ENCODE data around the gene PMM2.
"Not testable (repeated sequence)": the region's sequence is repeated elsewhere in the genome, so short reads cannot be mapped to it uniquely, and the experiment has no call there.

The PMM2 gene

DNA sequence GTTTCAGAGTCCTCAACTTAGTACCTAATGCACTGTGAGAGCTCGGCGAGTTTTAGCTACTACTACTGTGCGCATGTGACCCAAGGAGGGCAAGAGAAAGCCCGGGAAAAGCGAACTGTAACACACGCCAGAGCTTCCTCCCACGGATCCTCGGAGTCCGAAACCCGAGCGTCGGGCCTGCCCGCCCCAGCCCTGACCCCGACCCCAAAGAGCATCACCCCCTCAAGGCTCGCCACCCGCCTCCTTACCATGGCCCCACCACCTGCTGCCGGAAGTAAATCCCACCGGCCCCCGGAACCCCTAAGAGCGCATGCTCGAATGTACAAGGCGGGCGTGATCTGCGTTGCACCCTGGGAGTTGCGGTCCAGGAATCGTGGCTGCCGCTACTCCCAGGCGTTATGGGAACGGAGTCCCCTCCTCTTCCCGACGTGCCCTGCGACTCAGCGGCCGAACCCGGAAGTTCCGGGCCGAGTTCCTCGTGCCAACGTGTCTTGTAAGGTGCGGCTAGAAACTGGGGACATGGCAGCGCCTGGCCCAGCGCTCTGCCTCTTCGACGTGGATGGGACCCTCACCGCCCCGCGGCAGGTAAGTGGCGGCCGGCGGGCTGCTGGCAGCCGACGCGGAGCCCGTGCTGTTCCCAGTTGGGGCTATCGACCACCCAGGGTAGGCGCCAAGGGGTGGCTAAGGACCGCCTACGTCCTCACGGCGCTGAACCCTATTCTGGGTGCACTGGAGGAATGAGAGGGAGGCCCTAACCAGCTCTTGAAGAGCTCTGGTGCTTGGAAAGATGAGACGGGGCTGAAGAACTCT is at the start of gene PMM2, which contains the start of gene TMEM186:
TSS of gene PMM2 (plus strand) at position 476 of the 810 bp plus-strand sequence. CDS start at position 520, 44 bp downstream.
TSS of gene TMEM186 (minus strand) at position 276 of the 810 bp plus-strand sequence. CDS start at position 251, 25 bp downstream.
- Histone ChIP-seq H3K36me3 (ENCODE audit: insufficient read depth, low read length) (peaks cover 16% of the 10 kb centered on the region), H3K4me1 (ENCODE audit: insufficient read depth, low read length) (peaks cover 23% of the 10 kb centered on the region), H3K27me3 (ENCODE audit: insufficient read depth, low read length) (no peaks in the 10 kb centered on the region), H3K4me3 (ENCODE audit: low read length) (peak within 1 kb of the TSS; percentile 92), H3K9me3 (ENCODE audit: low read length) (no peaks in the 10 kb centered on the region), H2AFZ (ENCODE audit: low read depth, low read length) (peak within 1 kb of the TSS; percentile 27)

DNA sequence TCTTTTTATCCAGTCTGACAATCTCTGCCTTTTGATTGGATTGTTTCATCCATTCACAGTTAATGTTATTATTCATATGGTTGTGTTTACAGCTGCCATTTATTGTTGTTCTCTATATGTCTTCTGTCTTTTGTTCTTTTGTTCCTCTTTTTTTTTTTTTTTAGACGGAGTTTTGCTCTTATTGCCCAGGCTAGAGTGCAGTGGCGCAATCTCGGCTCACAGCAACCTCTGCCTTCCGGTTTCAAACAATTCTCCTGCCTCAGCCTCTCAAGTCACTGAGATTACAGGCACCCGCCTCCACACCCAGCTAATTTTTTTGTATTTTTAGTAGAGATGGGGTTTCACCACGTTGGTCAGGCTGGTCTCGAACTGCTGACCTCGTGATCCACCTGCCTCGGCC is 48.7 kb upstream of the PMM2 start:
- not testable (repeated sequence) for H3K4me1 ChIP-seq (ENCODE audit: insufficient read depth, low read length); H3K4me3 ChIP-seq (ENCODE audit: low read length)

DNA sequence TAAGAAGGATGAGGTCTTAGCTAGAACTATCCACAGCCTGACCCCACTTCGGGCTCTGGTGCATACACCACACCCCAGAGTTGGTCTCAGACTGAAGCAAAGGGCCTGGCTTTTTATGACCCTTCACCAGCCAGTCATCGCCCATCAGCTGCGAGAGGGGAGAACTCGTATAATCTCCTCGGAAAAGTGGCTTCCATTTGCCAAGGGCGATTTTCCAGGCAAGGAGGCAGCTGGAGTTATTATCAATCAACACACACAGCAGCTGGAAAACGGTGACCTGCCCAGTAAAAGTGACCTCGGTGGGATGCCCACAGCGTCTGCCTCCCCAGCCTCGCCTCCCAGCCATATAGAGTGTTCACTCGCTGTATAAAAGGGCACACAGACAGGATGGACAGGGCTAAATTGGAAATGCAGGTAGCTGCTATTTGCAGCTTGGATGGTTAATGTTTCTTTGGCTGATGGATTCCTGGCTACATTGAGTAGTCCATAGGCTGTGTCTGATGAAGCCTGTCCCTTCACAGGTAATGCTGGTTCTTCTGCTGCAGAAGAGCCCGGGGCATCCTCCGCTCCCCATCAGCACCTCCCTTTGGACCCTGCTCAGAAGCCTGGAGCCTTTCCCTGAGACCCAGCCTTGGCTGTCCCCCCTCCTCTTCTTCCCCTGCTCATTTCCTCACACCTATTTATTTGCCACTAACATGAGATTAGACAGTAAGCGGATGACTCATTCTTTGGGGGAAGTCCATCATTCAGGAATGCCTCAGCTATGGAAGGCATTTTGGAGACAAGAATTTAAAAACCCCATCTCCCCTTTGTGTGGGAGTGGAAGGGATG is 45.9 kb upstream of the PMM2 start:
- no peaks in the 10 kb centered on the region for H3K9me3 ChIP-seq (ENCODE audit: low read length)
- H3K4me3 ChIP-seq (ENCODE audit: low read length), result no peak overlapping the region
- H3K4me1 ChIP-seq (ENCODE audit: insufficient read depth, low read length), result no peaks in the 10 kb centered on the region
- peaks cover 70% of the 10 kb centered on the region for H3K36me3 ChIP-seq (ENCODE audit: insufficient read depth, low read length)
- no peaks in the 10 kb centered on the region for H3K27me3 ChIP-seq (ENCODE audit: insufficient read depth, low read length)
- no peak overlapping the region for H2AFZ ChIP-seq (ENCODE audit: low read depth, low read length)

More for the DNA sequence above, 48.7 kb upstream of the PMM2 start:
- not testable (repeated sequence) for H3K9me3 ChIP-seq (ENCODE audit: low read length); H2AFZ ChIP-seq (ENCODE audit: low read depth, low read length); H3K27me3 ChIP-seq (ENCODE audit: insufficient read depth, low read length)
- H3K36me3 ChIP-seq (ENCODE audit: insufficient read depth, low read length), result peaks cover 65% of the 10 kb centered on the region

DNA sequence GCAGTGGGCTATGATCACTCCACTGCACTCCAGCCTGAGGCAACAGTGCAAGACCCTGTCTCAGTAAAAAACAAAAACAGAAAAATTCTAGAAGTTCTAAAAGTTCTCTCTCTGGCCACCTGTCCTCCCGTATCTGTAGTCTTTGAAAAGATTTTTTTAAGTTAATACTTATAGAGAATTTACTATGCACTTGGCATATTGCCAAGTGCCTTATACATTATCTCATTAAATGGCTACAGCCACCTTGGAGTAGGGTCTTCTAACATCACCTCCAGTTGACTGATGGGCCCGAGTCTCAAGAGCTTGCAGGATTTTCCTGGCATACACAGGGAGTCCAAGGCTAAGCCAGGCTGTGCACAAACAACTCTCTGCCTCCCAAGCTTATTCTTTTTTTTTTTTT is 44.9 kb upstream of the PMM2 start:
- no peaks in the 10 kb centered on the region for H3K27me3 ChIP-seq (ENCODE audit: insufficient read depth, low read length)
- no peak overlapping the region for H3K4me3 ChIP-seq (ENCODE audit: low read length)
- H2AFZ ChIP-seq (ENCODE audit: low read depth, low read length), result no peak overlapping the region
- no peaks in the 10 kb centered on the region for H3K4me1 ChIP-seq (ENCODE audit: insufficient read depth, low read length)
- peaks cover 75% of the 10 kb centered on the region for H3K36me3 ChIP-seq (ENCODE audit: insufficient read depth, low read length)
- no peaks in the 10 kb centered on the region for H3K9me3 ChIP-seq (ENCODE audit: low read length)

DNA sequence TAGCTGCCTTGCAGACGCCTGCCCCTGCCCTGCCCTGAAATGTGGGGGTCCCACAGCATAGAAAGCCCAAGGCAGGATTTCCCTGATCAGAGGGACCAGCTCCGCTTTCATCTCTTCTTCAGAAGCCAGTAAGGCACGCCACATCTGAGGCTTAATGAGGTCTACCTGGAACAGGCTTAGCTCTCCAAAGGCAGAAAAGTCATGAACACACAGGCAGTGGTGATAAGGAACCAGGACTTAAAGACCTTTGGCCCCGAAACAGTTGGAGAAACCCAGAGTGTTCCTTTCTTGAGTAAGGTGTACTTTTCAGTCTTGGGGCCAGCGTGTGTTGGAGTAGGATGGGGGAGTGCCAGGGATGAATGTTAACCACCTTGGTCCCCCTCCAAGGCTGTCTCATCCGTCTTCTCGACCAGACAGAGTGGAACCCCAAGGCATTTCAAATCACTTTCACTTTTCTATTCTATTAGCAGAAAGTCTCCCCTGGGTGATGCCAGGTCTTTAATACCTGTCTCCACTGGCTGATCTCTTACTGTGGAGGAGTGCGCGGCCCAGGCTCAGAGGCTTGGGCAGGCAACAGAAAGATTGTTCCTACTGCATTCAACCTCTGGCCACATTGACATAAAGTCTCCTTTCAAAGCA is 44.1 kb upstream of the PMM2 start:
- Histone ChIP-seq H3K4me1 (ENCODE audit: insufficient read depth, low read length) (no peaks in the 10 kb centered on the region), H3K9me3 (ENCODE audit: low read length) (no peaks in the 10 kb centered on the region), H3K4me3 (ENCODE audit: low read length) (no peak overlapping the region), H2AFZ (ENCODE audit: low read depth, low read length) (no peak overlapping the region), H3K36me3 (ENCODE audit: insufficient read depth, low read length) (peaks cover 79% of the 10 kb centered on the region), H3K27me3 (ENCODE audit: insufficient read depth, low read length) (no peaks in the 10 kb centered on the region)

DNA sequence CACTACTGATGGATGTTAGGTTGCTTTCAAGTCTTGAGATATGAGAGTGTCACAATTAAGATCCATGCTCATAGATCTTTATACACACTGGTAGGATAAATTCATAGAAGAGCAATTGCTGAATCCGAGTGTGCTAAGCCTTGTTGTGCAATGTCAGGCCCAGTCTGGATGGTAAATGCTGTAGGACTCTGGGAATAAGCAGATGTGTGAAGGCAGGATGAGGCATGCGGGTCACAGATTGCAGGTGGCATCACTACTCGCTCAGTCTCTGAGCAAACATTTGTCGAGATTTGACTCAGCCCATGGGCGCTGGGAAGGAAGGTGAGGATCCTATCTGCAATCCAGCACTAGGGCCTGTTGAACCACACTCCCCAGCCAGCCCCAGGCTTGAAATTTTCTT is 40.9 kb upstream of the PMM2 start:
- no peaks in the 10 kb centered on the region for H3K4me1 ChIP-seq (ENCODE audit: insufficient read depth, low read length)
- H2AFZ ChIP-seq (ENCODE audit: low read depth, low read length), result no peak overlapping the region
- no peaks in the 10 kb centered on the region for H3K27me3 ChIP-seq (ENCODE audit: insufficient read depth, low read length)
- no peaks in the 10 kb centered on the region for H3K9me3 ChIP-seq (ENCODE audit: low read length)
- H3K36me3 ChIP-seq (ENCODE audit: insufficient read depth, low read length), result peaks cover 78% of the 10 kb centered on the region
- no peak overlapping the region for H3K4me3 ChIP-seq (ENCODE audit: low read length)

DNA sequence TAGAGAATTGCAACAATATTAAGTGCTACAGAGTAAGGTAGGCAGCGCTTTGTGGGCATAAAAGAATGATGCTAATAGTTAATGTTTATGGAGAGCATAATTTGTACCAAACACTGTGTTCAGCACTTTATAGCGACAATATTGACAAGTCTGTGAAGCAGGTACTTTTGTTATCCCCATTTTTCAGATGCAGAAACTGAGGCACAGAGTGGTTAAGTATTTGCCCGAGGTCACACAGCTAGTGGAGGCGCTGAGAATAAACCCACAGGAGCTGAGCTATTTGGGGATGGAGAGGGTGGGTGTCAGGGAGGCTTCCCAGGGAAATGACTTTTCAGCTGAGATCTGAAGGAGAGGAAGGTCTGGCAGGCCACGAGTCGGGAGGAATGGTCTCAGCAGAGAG is 39.6 kb upstream of the PMM2 start:
- Histone ChIP-seq H2AFZ (ENCODE audit: low read depth, low read length) (no peak overlapping the region), H3K4me3 (ENCODE audit: low read length) (no peak overlapping the region), H3K4me1 (ENCODE audit: insufficient read depth, low read length) (no peaks in the 10 kb centered on the region), H3K9me3 (ENCODE audit: low read length) (no peaks in the 10 kb centered on the region), H3K27me3 (ENCODE audit: insufficient read depth, low read length) (no peaks in the 10 kb centered on the region), H3K36me3 (ENCODE audit: insufficient read depth, low read length) (peaks cover 76% of the 10 kb centered on the region)

DNA sequence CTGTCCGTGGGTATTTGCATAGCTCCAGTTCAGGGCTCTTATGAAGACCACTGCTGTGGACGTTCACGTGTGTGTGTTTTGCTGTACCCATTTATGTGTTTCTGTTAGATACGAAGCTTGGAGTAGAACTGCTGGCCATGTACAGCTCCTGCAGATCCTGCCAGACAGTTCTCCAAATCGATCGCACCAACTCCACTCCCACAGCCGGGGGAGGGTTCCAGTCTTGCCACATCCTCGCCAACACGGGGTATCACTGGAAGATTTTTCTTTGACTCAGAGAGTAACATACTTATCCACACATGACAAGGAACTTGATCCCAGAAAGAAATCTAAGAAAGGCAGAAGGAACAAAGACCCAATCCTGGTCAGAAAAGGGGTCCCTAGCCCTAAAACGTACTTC is 37.6 kb upstream of the PMM2 start:
- Histone ChIP-seq H3K27me3 (ENCODE audit: insufficient read depth, low read length) (no peaks in the 10 kb centered on the region), H2AFZ (ENCODE audit: low read depth, low read length) (no peak overlapping the region), H3K36me3 (ENCODE audit: insufficient read depth, low read length) (peaks cover 74% of the 10 kb centered on the region), H3K4me3 (ENCODE audit: low read length) (no peak overlapping the region), H3K4me1 (ENCODE audit: insufficient read depth, low read length) (peaks cover 5% of the 10 kb centered on the region), H3K9me3 (ENCODE audit: low read length) (no peaks in the 10 kb centered on the region)

DNA sequence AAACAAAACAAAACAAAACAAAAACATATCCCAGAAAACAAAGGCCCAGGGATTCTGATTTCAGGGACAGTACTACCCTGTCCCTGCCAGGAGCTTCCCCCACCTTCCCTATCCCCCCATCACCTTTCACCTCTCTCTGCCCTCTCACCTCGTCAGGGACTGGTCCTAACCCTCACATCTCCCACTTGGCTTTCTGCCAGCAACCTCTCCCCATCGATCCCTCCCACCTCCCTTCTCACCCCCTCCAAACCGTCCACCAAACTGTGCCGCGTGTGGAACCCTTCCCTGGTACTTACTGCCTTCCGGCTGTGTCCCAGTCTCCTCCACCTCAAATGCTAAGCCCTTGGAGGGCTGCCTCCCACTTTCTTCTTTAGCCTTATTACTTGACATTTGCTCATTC is 36.6 kb upstream of the PMM2 start:
- H3K4me1 ChIP-seq (ENCODE audit: insufficient read depth, low read length), result peaks cover 5% of the 10 kb centered on the region
- H3K9me3 ChIP-seq (ENCODE audit: low read length), result no peaks in the 10 kb centered on the region
- H3K4me3 ChIP-seq (ENCODE audit: low read length), result no peak overlapping the region
- H3K36me3 ChIP-seq (ENCODE audit: insufficient read depth, low read length), result peaks cover 71% of the 10 kb centered on the region
- no peak overlapping the region for H2AFZ ChIP-seq (ENCODE audit: low read depth, low read length)
- H3K27me3 ChIP-seq (ENCODE audit: insufficient read depth, low read length), result no peaks in the 10 kb centered on the region

DNA sequence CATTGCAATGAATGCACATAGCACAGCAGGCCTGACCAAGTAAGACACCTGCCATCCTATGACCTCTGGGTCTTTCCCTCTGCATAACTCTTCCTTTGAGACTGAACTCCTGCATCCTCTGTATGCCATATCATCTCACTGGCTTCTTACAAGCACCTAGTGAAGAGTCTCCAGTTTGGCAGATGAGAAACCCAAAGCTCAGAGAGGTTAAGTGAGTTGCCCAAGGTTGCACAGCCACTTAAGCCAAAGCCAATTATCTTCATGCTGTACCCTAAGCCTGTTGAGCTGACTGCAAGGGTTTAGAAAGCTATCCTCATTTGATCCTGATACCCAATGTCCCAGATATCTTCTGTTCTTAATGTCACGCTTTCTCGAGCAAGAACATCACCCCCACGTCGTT is 35.4 kb upstream of the PMM2 start:
- no peaks in the 10 kb centered on the region for H3K9me3 ChIP-seq (ENCODE audit: low read length)
- no peak overlapping the region for H3K4me3 ChIP-seq (ENCODE audit: low read length)
- H2AFZ ChIP-seq (ENCODE audit: low read depth, low read length), result no peak overlapping the region
- H3K27me3 ChIP-seq (ENCODE audit: insufficient read depth, low read length), result no peaks in the 10 kb centered on the region
- peaks cover 5% of the 10 kb centered on the region for H3K4me1 ChIP-seq (ENCODE audit: insufficient read depth, low read length)
- peaks cover 68% of the 10 kb centered on the region for H3K36me3 ChIP-seq (ENCODE audit: insufficient read depth, low read length)

DNA sequence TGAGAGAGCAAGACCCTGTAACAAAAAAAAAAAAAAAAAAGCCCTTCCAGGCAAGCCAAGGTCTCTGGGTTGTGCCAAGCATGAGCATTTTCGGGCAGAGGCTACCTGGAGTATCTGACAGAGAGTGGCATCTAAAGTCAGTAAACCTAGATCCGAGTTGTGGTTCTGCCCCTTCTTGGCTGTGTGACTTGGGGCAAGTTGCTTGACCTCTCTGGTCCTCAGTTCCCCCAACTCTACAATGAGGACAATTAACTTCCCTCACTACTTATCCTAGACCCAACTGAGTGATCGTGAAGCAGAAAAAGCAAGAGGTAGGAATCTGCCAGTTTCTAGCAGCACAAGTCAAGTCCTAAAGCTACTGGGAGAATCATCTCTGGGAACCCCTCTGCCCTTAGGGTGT is 34.6 kb upstream of the PMM2 start:
- Histone ChIP-seq H3K27me3 (ENCODE audit: insufficient read depth, low read length) (no peaks in the 10 kb centered on the region), H3K9me3 (ENCODE audit: low read length) (no peaks in the 10 kb centered on the region), H2AFZ (ENCODE audit: low read depth, low read length) (no peak overlapping the region), H3K4me1 (ENCODE audit: insufficient read depth, low read length) (peaks cover 8% of the 10 kb centered on the region), H3K36me3 (ENCODE audit: insufficient read depth, low read length) (peaks cover 63% of the 10 kb centered on the region), H3K4me3 (ENCODE audit: low read length) (no peak overlapping the region)

DNA sequence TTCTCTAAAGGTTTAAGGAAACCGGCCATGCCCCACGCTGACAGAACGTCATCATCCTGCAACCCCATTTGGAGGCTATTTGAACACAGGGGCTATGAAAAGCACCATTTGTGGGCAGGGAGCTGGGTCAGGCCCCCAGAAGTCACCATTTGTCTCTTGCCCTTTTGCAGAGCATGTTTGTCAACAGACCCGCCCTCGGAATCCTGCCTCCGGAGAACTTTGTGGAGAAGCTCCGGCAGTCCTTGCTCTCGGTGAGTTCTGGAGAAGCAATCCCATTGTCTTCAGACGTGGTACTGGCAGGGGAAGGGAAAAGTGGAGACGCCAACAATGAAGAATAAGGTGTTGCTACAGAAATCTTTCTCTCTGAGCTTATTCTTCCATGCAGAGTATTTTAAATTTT is 33.7 kb upstream of the PMM2 start:
- H3K9me3 ChIP-seq (ENCODE audit: low read length), result no peaks in the 10 kb centered on the region
- H3K4me3 ChIP-seq (ENCODE audit: low read length), result no peak overlapping the region

More for the DNA sequence above, 33.7 kb upstream of the PMM2 start:
- H3K27me3 ChIP-seq (ENCODE audit: insufficient read depth, low read length), result no peaks in the 10 kb centered on the region
- H3K4me1 ChIP-seq (ENCODE audit: insufficient read depth, low read length), result peaks cover 15% of the 10 kb centered on the region
- H3K36me3 ChIP-seq (ENCODE audit: insufficient read depth, low read length), result peaks cover 58% of the 10 kb centered on the region
- H2AFZ ChIP-seq (ENCODE audit: low read depth, low read length), result no peak overlapping the region

Data from neuron (in vitro differentiated cells).